ENCODE results near the gene KIF3C. TPM values are rescaled to one million over a fixed set of nuclear protein-coding genes. Genes with fewer than 3 reads are reported as not detected.
"Not testable (repeated sequence)": the region's sequence is repeated elsewhere in the genome, so short reads cannot be mapped to it uniquely, and the experiment has no call there.

The KIF3C gene
- total RNA-seq, 1 experiment from 2014 or later, result 55.7 TPM

DNA sequence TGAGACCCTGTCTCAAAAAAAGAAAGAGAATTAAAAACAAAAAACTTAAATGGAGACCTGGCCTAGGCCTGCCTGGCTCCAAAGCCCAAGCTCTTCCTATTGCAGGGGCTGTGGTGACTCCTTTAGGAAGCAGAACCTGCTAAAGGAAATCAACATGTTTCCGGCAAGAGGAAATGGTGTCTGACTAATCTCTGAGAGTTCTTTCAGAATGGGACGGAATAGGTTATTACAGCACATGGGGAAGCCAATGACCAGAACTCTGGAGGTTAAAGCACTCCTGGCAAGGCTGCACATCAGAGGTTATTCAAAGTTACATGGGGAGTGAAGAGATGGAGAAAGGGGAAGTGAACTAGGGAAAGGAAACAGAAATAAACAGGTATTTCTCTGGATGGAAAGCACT lies 21.4 kb downstream of the KIF3C start:
- H3K27ac ChIP-seq (ENCODE audit: low read length), result no peak overlapping the region
- no peaks in the 10 kb centered on the region for H3K27me3 ChIP-seq (ENCODE audit: control insufficient read depth, insufficient read depth, low read length)
- DNase-seq (ENCODE audit: low read depth, low spot score), result no peak
- in situ Hi-C loops (cut with HindIII; ENCODE audit: low pct_unique_long_range_greater_than_20kb, low sequenced_read_pairs) (no loop called here), intact Hi-C loops (cut with micrococcal nuclease; ENCODE audit: unreplicated experiment) (no loop called here)
- TF ChIP-seq TCF7L2 (IDR thresholded peaks at IDR 0.05; ENCODE audit: low read depth, low read length) (no peak), SIN3A (IDR thresholded peaks at IDR 0.05; ENCODE audit: borderline replicate concordance, insufficient read depth, low read depth, low read length) (no peak), POLR2AphosphoS5 (IDR thresholded peaks at IDR 0.05; ENCODE audit: low read depth, low read length) (no peak)
- TF ChIP-seq, protein P1, sequence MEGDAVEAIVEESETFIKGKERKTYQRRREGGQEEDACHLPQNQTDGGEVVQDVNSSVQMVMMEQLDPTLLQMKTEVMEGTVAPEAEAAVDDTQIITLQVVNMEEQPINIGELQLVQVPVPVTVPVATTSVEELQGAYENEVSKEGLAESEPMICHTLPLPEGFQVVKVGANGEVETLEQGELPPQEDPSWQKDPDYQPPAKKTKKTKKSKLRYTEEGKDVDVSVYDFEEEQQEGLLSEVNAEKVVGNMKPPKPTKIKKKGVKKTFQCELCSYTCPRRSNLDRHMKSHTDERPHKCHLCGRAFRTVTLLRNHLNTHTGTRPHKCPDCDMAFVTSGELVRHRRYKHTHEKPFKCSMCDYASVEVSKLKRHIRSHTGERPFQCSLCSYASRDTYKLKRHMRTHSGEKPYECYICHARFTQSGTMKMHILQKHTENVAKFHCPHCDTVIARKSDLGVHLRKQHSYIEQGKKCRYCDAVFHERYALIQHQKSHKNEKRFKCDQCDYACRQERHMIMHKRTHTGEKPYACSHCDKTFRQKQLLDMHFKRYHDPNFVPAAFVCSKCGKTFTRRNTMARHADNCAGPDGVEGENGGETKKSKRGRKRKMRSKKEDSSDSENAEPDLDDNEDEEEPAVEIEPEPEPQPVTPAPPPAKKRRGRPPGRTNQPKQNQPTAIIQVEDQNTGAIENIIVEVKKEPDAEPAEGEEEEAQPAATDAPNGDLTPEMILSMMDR (IDR thresholded peaks at IDR 0.05), result no peak
- TF ChIP-seq, protein P2, sequence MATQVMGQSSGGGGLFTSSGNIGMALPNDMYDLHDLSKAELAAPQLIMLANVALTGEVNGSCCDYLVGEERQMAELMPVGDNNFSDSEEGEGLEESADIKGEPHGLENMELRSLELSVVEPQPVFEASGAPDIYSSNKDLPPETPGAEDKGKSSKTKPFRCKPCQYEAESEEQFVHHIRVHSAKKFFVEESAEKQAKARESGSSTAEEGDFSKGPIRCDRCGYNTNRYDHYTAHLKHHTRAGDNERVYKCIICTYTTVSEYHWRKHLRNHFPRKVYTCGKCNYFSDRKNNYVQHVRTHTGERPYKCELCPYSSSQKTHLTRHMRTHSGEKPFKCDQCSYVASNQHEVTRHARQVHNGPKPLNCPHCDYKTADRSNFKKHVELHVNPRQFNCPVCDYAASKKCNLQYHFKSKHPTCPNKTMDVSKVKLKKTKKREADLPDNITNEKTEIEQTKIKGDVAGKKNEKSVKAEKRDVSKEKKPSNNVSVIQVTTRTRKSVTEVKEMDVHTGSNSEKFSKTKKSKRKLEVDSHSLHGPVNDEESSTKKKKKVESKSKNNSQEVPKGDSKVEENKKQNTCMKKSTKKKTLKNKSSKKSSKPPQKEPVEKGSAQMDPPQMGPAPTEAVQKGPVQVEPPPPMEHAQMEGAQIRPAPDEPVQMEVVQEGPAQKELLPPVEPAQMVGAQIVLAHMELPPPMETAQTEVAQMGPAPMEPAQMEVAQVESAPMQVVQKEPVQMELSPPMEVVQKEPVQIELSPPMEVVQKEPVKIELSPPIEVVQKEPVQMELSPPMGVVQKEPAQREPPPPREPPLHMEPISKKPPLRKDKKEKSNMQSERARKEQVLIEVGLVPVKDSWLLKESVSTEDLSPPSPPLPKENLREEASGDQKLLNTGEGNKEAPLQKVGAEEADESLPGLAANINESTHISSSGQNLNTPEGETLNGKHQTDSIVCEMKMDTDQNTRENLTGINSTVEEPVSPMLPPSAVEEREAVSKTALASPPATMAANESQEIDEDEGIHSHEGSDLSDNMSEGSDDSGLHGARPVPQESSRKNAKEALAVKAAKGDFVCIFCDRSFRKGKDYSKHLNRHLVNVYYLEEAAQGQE (IDR thresholded peaks at IDR 0.05; ENCODE audit: insufficient read depth in 1 of 2, low read depth in 2 of 2, low read length in 1 of 2), result no peak
- ATAC-seq, result no peak
- no TSS peak for BruUV-seq (replicated peaks)
- ChIA-PET POLR2A (no interaction called here), CTCF (no interaction called here)
- H3K4me1 ChIP-seq (ENCODE audit: control insufficient read depth, insufficient read depth, low read length), result peaks cover 7% of the 10 kb centered on the region; the same call in 1 of the 2 replicates
- H3K9me3 ChIP-seq (ENCODE audit: control insufficient read depth, insufficient read depth, low read depth, low read length), result no peaks in the 10 kb centered on the region
- no peaks in the 10 kb centered on the region for H3K36me3 ChIP-seq (ENCODE audit: control insufficient read depth, insufficient read depth, low read length)
- no peak overlapping the region for H3K4me3 ChIP-seq (ENCODE audit: low read depth in 2 of 2, low read length in 2 of 2)

DNA sequence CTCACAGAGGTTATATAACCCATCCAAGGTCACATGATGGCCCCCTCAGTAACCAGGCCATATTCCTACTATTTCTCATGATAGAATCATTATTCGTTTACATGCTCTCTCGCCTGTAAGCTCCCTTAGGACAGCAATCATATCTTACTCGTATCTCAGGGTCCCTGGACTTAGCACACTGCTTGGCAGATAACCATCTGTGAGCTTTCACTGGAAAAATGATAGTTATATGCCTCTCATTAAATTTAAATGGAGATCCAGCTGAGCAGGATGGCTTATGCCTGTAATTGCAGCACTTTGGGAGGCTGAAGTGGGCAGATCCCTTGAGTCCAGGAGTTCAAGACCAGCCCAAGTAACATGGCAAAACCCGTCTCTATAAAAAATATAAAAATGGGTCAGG lies 21.9 kb downstream of the KIF3C start:
- ChIA-PET CTCF (interaction anchor here (1.0 kb wide), 1 partner anchor 9 kb away, joined by 6 read pairs; no protein-coding TSS in a partner anchor), POLR2A (no interaction called here)
- Histone ChIP-seq H3K4me1 (ENCODE audit: control insufficient read depth, insufficient read depth, low read length) (peaks cover 10% of the 10 kb centered on the region; the same call in 1 of the 2 replicates), H3K9me3 (ENCODE audit: control insufficient read depth, insufficient read depth, low read depth, low read length) (no peaks in the 10 kb centered on the region), H3K27me3 (ENCODE audit: control insufficient read depth, insufficient read depth, low read length) (no peaks in the 10 kb centered on the region), H3K27ac (ENCODE audit: low read length) (no peak overlapping the region), H3K36me3 (ENCODE audit: control insufficient read depth, insufficient read depth, low read length) (no peaks in the 10 kb centered on the region), H3K4me3 (ENCODE audit: low read depth in 2 of 2, low read length in 2 of 2) (no peak overlapping the region)
- ATAC-seq, result no peak
- in situ Hi-C loops (cut with HindIII; ENCODE audit: low pct_unique_long_range_greater_than_20kb, low sequenced_read_pairs) (no loop called here), intact Hi-C loops (cut with micrococcal nuclease; ENCODE audit: unreplicated experiment) (no loop called here)
- TF ChIP-seq TCF7L2 (IDR thresholded peaks at IDR 0.05; ENCODE audit: low read depth, low read length), result no peak
- no peak for TF ChIP-seq SIN3A (IDR thresholded peaks at IDR 0.05; ENCODE audit: borderline replicate concordance, insufficient read depth, low read depth, low read length)
- TF ChIP-seq, protein P2 (IDR thresholded peaks at IDR 0.05; ENCODE audit: insufficient read depth in 1 of 2, low read depth in 2 of 2, low read length in 1 of 2), result no peak
- TF ChIP-seq, protein P1 (IDR thresholded peaks at IDR 0.05), result no peak
- TF ChIP-seq POLR2AphosphoS5 (IDR thresholded peaks at IDR 0.05; ENCODE audit: low read depth, low read length), result no peak
- no TSS peak for BruUV-seq (replicated peaks)
- DNase-seq (ENCODE audit: low read depth, low spot score), result no peak

- ATAC-seq; H3K27me3 ChIP-seq (ENCODE audit: control insufficient read depth, insufficient read depth, low read length); BruUV-seq (replicated peaks); H3K36me3 ChIP-seq (ENCODE audit: control insufficient read depth, insufficient read depth, low read length); H3K4me3 ChIP-seq (ENCODE audit: low read depth in 2 of 2, low read length in 2 of 2); POLR2A ChIA-PET; DNase-seq (ENCODE audit: low read depth, low spot score); H3K27ac ChIP-seq (ENCODE audit: low read length); in situ Hi-C loops (cut with HindIII; ENCODE audit: low pct_unique_long_range_greater_than_20kb, low sequenced_read_pairs); CTCF ChIA-PET; intact Hi-C loops (cut with micrococcal nuclease; ENCODE audit: unreplicated experiment); H3K9me3 ChIP-seq (ENCODE audit: control insufficient read depth, insufficient read depth, low read depth, low read length); H3K4me1 ChIP-seq (ENCODE audit: control insufficient read depth, insufficient read depth, low read length): not testable (repeated sequence)
Measured at GRCh38 chr2:25958611-25959010, 23.7 kb downstream of the KIF3C start.

Measured in Panc1 (cell line).